H9 (cell line): ENCODE data around the gene LRP1B. TPM values are rescaled to one million over a fixed set of nuclear protein-coding genes. Genes with fewer than 3 reads are reported as not detected.

ENCODE experiments used
- DNase-seq: peaks from one replicate; pipeline ENCODE4 v3.0.0-alpha.2; 2017
- H2AFZ ChIP-seq: one replicate; pipeline ENCODE4 v1.6.1; 2013; ENCODE audit warnings: mild to moderate bottlenecking, low read length, control low read depth, moderate library complexity
- H2AK5ac ChIP-seq: 2 replicates; pipeline ENCODE4 v1.6.1; 2013; ENCODE audit warnings: low read length, control low read depth, mixed read lengths; ENCODE audit not compliant: insufficient read length
- H2BK120ac ChIP-seq: one replicate; pipeline ENCODE4 v1.6.1; 2013; ENCODE audit warnings: low read depth, mild to moderate bottlenecking, low read length, control low read depth, inconsistent platforms; ENCODE audit not compliant: poor library complexity, severe bottlenecking
- H2BK12ac ChIP-seq: 2 replicates; pipeline ENCODE4 v1.6.1; 2013; ENCODE audit warnings: low read length, control low read depth, mixed read lengths, low read depth; ENCODE audit not compliant: insufficient read length
- H2BK15ac ChIP-seq: 2 replicates; pipeline ENCODE4 v1.6.1; 2013; ENCODE audit warnings: low read depth, low read length, control low read depth
- H2BK20ac ChIP-seq: one replicate; pipeline ENCODE4 v1.6.1; 2013; ENCODE audit warnings: low read depth, mild to moderate bottlenecking, low read length, control low read depth, inconsistent platforms; ENCODE audit not compliant: poor library complexity, severe bottlenecking
- H2BK5ac ChIP-seq: 2 replicates; pipeline ENCODE4 v1.6.1; 2013; ENCODE audit warnings: low read length, control low read depth, mixed read lengths; ENCODE audit not compliant: insufficient read length
- H3K14ac ChIP-seq: 2 replicates; pipeline ENCODE4 v1.6.1; 2013; ENCODE audit warnings: low read length, control low read depth; ENCODE audit not compliant: insufficient read depth
- H3K18ac ChIP-seq: 2 replicates; pipeline ENCODE4 v1.6.1; 2013; ENCODE audit warnings: low read depth, mild to moderate bottlenecking, mixed read lengths, low read length, control low read depth; ENCODE audit not compliant: insufficient read length
- H3K23ac ChIP-seq: 2 replicates; pipeline ENCODE4 v1.6.1; 2013; ENCODE audit warnings: low read length, control low read depth, mixed read lengths, low read depth; ENCODE audit not compliant: insufficient read length
- H3K23me2 ChIP-seq: 2 replicates; pipeline ENCODE4 v1.6.1; 2013; ENCODE audit warnings: low read depth, mild to moderate bottlenecking, mixed read lengths, low read length, control low read depth; ENCODE audit not compliant: insufficient read length, poor library complexity, severe bottlenecking
- H3K27ac ChIP-seq: 2 replicates; pipeline ENCODE4 v1.5.1; 2013; ENCODE audit warnings: low read length, control low read depth, mixed read lengths, low read depth; ENCODE audit not compliant: insufficient read length
- H3K27me3 ChIP-seq: 2 replicates; pipeline ENCODE4 v1.6.1; 2013; ENCODE audit warnings: low read length, control low read depth, inconsistent platforms; ENCODE audit not compliant: insufficient read depth
- H3K4ac ChIP-seq: 2 replicates; pipeline ENCODE4 v1.6.1; 2013; ENCODE audit warnings: low read depth, mild to moderate bottlenecking, control low read depth, inconsistent platforms, low read length, moderate library complexity
- H3K4me1 ChIP-seq: 2 replicates; pipeline ENCODE4 v1.6.1; 2013; ENCODE audit warnings: low read length, control low read depth, inconsistent platforms; ENCODE audit not compliant: insufficient read depth
- H3K4me2 ChIP-seq: 2 replicates; pipeline ENCODE4 v1.6.1; 2013; ENCODE audit warnings: low read length, control low read depth, mixed read lengths; ENCODE audit not compliant: insufficient read length, insufficient read depth
- H3K56ac ChIP-seq: 2 replicates; pipeline ENCODE4 v1.6.1; 2013; ENCODE audit warnings: low read depth, mild to moderate bottlenecking, mixed read lengths, low read length, control low read depth; ENCODE audit not compliant: insufficient read length
- H3K79me1 ChIP-seq: 2 replicates; pipeline ENCODE4 v1.6.1; 2013; ENCODE audit warnings: low read depth, mild to moderate bottlenecking, moderate library complexity, low read length, control low read depth, inconsistent platforms; ENCODE audit not compliant: insufficient read depth, poor library complexity, severe bottlenecking
- H3K79me2 ChIP-seq: 2 replicates; pipeline ENCODE4 v1.6.1; 2013; ENCODE audit warnings: low read length, control low read depth, inconsistent platforms; ENCODE audit not compliant: insufficient read depth
- H3K9ac ChIP-seq: 2 replicates; pipeline ENCODE4 v1.6.1; 2013; ENCODE audit warnings: low read length, control low read depth, mixed read lengths; ENCODE audit not compliant: insufficient read length; ENCODE audit errors: extremely low read depth
- H3K9me3 ChIP-seq: one replicate; pipeline ENCODE4 v1.6.1; 2013; ENCODE audit warnings: low read depth, low read length, inconsistent platforms; ENCODE audit not compliant: control insufficient read depth
- H3T11ph ChIP-seq: one replicate; pipeline ENCODE4 v1.6.1; 2013; ENCODE audit warnings: mild to moderate bottlenecking, low read length, control low read depth, inconsistent platforms
- H4K20me1 ChIP-seq: one replicate; pipeline ENCODE4 v1.6.1; 2013; ENCODE audit not compliant: control insufficient read depth, insufficient read length, insufficient read depth
- H4K5ac ChIP-seq: 2 replicates; pipeline ENCODE4 v1.6.1; 2013; ENCODE audit warnings: low read depth, mild to moderate bottlenecking, mixed read lengths, low read length, control low read depth; ENCODE audit not compliant: insufficient read length
- H4K8ac ChIP-seq: replicated peaks from 2 replicates; pipeline ENCODE4 v1.6.1; 2013; ENCODE audit warnings: low read length, control low read depth, mixed read lengths, low read depth; ENCODE audit not compliant: insufficient read length
- H4K91ac ChIP-seq: 2 replicates; pipeline ENCODE4 v1.6.1; 2013; ENCODE audit warnings: low read depth, mild to moderate bottlenecking, moderate library complexity, mixed read lengths, low read length, control low read depth; ENCODE audit not compliant: insufficient read length
- H3K27ac Mint-ChIP-seq, 3 experiments: 2 replicates in 2 of 3; 3 replicates in 1 of 3; pipeline ENCODE4 v1.8.0; 2020 to 2021; ENCODE audit warnings: mixed read lengths in 3 of 3, mild to moderate bottlenecking in 1 of 3, moderate library complexity in 1 of 3
- H3K27me3 Mint-ChIP-seq: 2 replicates; pipeline ENCODE4 v1.8.0; 2021; ENCODE audit warnings: low read depth, mild to moderate bottlenecking, moderate library complexity, mixed read lengths
- H3K36me3 Mint-ChIP-seq, 3 experiments: 2 replicates in 2 of 3; 3 replicates in 1 of 3; pipeline ENCODE4 v1.8.0; 2020 to 2021; ENCODE audit warnings: low read depth in 3 of 3, mixed read lengths in 3 of 3; ENCODE audit not compliant: insufficient read depth in 1 of 3
- H3K4me1 Mint-ChIP-seq, 2 experiments: 2 replicates each; pipeline ENCODE4 v1.8.0; 2020; ENCODE audit warnings: mixed read lengths in 2 of 2
- H3K4me3 Mint-ChIP-seq, 2 experiments: 2 replicates in 1 of 2; 3 replicates in 1 of 2; pipeline ENCODE4 v1.8.0; 2020 to 2021; ENCODE audit warnings: mild to moderate bottlenecking in 2 of 2, mixed read lengths in 2 of 2, moderate library complexity in 1 of 2
- H3K9me3 Mint-ChIP-seq, 2 experiments: 2 replicates in 1 of 2; 3 replicates in 1 of 2; pipeline ENCODE4 v1.8.0; 2020; ENCODE audit warnings: mild to moderate bottlenecking in 2 of 2, mixed read lengths in 2 of 2, moderate library complexity in 1 of 2
- total RNA-seq: library from RNA; stranded (reverse); gene quantifications from 2 replicates; pipeline ENCODE4 v1.2.1, GENCODE V29; 2021
- TF ChIP-seq, protein P1 (sequence below): fragments of 200-600 bp; sonication (generic); conservative IDR thresholded peaks from 3 replicates; pipeline ENCODE4 v1.8.0; 2021; ENCODE audit warnings: antibody characterized with exemption, mild to moderate bottlenecking

Gene LRP1B
- total RNA-seq, 1 experiment from 2014 or later: not detected

DNA sequence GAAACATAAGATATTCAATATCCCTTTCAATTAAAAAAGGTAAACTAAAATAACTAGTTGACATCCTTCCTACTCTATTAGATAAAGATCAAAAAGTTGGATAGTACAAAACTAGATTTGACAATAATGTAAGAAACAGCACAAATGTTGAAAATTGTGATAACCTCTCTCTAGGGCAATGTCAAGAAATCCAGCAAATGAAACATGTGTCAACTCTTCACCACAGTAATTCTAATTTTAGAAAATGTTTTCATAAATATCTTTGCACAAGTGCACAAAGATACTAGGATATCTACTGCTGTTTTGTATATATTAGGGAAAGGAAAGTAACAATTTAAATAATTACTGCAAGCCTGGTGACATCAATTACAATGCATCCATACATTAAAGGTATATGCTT is 1220.1 kb downstream of the LRP1B start:
- TF ChIP-seq, protein P1, sequence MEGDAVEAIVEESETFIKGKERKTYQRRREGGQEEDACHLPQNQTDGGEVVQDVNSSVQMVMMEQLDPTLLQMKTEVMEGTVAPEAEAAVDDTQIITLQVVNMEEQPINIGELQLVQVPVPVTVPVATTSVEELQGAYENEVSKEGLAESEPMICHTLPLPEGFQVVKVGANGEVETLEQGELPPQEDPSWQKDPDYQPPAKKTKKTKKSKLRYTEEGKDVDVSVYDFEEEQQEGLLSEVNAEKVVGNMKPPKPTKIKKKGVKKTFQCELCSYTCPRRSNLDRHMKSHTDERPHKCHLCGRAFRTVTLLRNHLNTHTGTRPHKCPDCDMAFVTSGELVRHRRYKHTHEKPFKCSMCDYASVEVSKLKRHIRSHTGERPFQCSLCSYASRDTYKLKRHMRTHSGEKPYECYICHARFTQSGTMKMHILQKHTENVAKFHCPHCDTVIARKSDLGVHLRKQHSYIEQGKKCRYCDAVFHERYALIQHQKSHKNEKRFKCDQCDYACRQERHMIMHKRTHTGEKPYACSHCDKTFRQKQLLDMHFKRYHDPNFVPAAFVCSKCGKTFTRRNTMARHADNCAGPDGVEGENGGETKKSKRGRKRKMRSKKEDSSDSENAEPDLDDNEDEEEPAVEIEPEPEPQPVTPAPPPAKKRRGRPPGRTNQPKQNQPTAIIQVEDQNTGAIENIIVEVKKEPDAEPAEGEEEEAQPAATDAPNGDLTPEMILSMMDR: no peak
- Mint-ChIP-seq H3K4me1 (peaks cover 4 to 5% of the 10 kb centered on the region in 2 experiments), H3K4me3 (no peak overlapping the region), H3K36me3 (no peaks in the 10 kb centered on the region), H3K27me3 (peaks cover 29% of the 10 kb centered on the region), H3K27ac (no peak overlapping the region), H3K9me3 (no peaks in the 10 kb centered on the region; a peak in 1 of 5 replicates)
- no peak overlapping the region for H4K8ac ChIP-seq
- no peak overlapping the region for H4K5ac ChIP-seq
- no peak overlapping the region for H3K4me2 ChIP-seq
- no peak for DNase-seq
- H2BK15ac ChIP-seq: no peak overlapping the region
- no peak overlapping the region for H3K18ac ChIP-seq
- no peak overlapping the region for H3K14ac ChIP-seq
- H3K27ac ChIP-seq: no peak overlapping the region
- no peaks in the 10 kb centered on the region for H3K23me2 ChIP-seq
- H4K20me1 ChIP-seq: no peaks in the 10 kb centered on the region
- no peak overlapping the region for H2AK5ac ChIP-seq
- no peak overlapping the region for H2BK120ac ChIP-seq
- no peaks in the 10 kb centered on the region for H3K79me2 ChIP-seq
- no peak overlapping the region for H2BK20ac ChIP-seq
- no peak overlapping the region for H2BK12ac ChIP-seq
- H3K79me1 ChIP-seq: no peaks in the 10 kb centered on the region
- H3K27me3 ChIP-seq: no peaks in the 10 kb centered on the region
- H2AFZ ChIP-seq: no peak overlapping the region
- H3K4ac ChIP-seq: no peak overlapping the region
- no peak overlapping the region for H3K23ac ChIP-seq
- no peak overlapping the region for H3K56ac ChIP-seq
- no peaks in the 10 kb centered on the region for H3K4me1 ChIP-seq
- H3K9me3 ChIP-seq: no peaks in the 10 kb centered on the region
- H2BK5ac ChIP-seq: no peak overlapping the region
- no peak overlapping the region for H3T11ph ChIP-seq
- H3K9ac ChIP-seq: no peak overlapping the region
- H4K91ac ChIP-seq: no peak overlapping the region
